Vagina (tissue), 2 donors: ENCODE data around the gene MAGEB5.

Experiments
- CTCF ChIP-seq, 3 experiments: fragments of 450-650 bp in 2 of 3; fragments of 200-600 bp in 1 of 3; sonication (generic) in 1 of 3; IDR thresholded peaks; one replicate each; pipeline ENCODE4 v1.5.1; 2017 to 2019; ENCODE audit warnings: antibody characterized with exemption in 3 of 3, mild to moderate bottlenecking in 2 of 3, moderate library complexity in 2 of 3
- POLR2A ChIP-seq, 2 donors: fragments of 450-650 bp; IDR thresholded peaks; one replicate each; pipeline ENCODE4 v1.6.1; 2017; ENCODE audit warnings: antibody characterized with exemption in 2 of 2, mild to moderate bottlenecking in 2 of 2, moderate library complexity in 2 of 2
- POLR2AphosphoS5 ChIP-seq, 2 donors: sonication (generic); formaldehyde crosslinking; IDR thresholded peaks; one replicate each; pipeline ENCODE4 v1.9.0; 2017; ENCODE audit warnings: antibody characterized with exemption in 2 of 2, mild to moderate bottlenecking in 2 of 2, low read depth in 1 of 2; ENCODE audit not compliant: insufficient read depth in 1 of 2

GRCh38 chrX:26192204-26192603 is 23.8 kb upstream of the MAGEB5 start, which contains the start of gene MAGEB6:
- TF ChIP-seq POLR2A (IDR thresholded peaks at IDR 0.05), result no peak
- TF ChIP-seq CTCF (IDR thresholded peaks at IDR 0.05), result no peak
- TF ChIP-seq POLR2AphosphoS5 (IDR thresholded peaks at IDR 0.05; ENCODE audit: insufficient read depth in 1 of 2, low read depth in 1 of 2), result no peak
